HG03108 (cell line): ENCODE measurements around the gene EFHC2.

Source experiments
- ATAC-seq: cut with Tn5 transposase; IDR thresholded peaks from one replicate; pipeline ENCODE4 v1.9.1; 2021; ENCODE audit warnings: moderate library complexity; ENCODE audit not compliant: unreplicated experiment

Gene EFHC2

GRCh38 chrX:44156726-44157125 lies 186.7 kb downstream of the EFHC2 start:
- ATAC-seq, result no peak

GRCh38 chrX:44155126-44155525 lies 188.3 kb downstream of the EFHC2 start:
- ATAC-seq, result no peak

GRCh38 chrX:44152852-44153251 lies 190.6 kb downstream of the EFHC2 start:
- no peak for ATAC-seq

- ATAC-seq, result no peak
Observed at GRCh38 chrX:44147130-44147529, 196.3 kb downstream of the EFHC2 start.

- no peak for ATAC-seq
Observed at GRCh38 chrX:44144177-44144945, 199.1 kb downstream of the EFHC2 start.

GRCh38 chrX:44143061-44143602 lies 200.3 kb downstream of the EFHC2 start:
- no peak for ATAC-seq

- no peak for ATAC-seq
Observed at GRCh38 chrX:44130189-44130588, 213.3 kb downstream of the EFHC2 start.

- no peak for ATAC-seq
Observed at GRCh38 chrX:44113337-44113736, 230.1 kb downstream of the EFHC2 start.

- ATAC-seq, result no peak
Observed at GRCh38 chrX:44106864-44107263, 236.6 kb downstream of the EFHC2 start.

- ATAC-seq, result no peak
Observed at GRCh38 chrX:44105228-44105913, 238.1 kb downstream of the EFHC2 start.

GRCh38 chrX:44104699-44105098 lies 238.8 kb downstream of the EFHC2 start:
- no peak for ATAC-seq

- no peak for ATAC-seq
Observed at GRCh38 chrX:44101281-44101680, 242.2 kb downstream of the EFHC2 start.

- ATAC-seq, result no peak
Observed at GRCh38 chrX:44099366-44099765, 244.1 kb downstream of the EFHC2 start.
